Retina (tissue), 1 donor: ENCODE data around the gene COBL.

Experiments used
- DNase-seq: peaks from one replicate; pipeline ENCODE4 v3.0.0-alpha.2; 2016

The COBL gene

DNA sequence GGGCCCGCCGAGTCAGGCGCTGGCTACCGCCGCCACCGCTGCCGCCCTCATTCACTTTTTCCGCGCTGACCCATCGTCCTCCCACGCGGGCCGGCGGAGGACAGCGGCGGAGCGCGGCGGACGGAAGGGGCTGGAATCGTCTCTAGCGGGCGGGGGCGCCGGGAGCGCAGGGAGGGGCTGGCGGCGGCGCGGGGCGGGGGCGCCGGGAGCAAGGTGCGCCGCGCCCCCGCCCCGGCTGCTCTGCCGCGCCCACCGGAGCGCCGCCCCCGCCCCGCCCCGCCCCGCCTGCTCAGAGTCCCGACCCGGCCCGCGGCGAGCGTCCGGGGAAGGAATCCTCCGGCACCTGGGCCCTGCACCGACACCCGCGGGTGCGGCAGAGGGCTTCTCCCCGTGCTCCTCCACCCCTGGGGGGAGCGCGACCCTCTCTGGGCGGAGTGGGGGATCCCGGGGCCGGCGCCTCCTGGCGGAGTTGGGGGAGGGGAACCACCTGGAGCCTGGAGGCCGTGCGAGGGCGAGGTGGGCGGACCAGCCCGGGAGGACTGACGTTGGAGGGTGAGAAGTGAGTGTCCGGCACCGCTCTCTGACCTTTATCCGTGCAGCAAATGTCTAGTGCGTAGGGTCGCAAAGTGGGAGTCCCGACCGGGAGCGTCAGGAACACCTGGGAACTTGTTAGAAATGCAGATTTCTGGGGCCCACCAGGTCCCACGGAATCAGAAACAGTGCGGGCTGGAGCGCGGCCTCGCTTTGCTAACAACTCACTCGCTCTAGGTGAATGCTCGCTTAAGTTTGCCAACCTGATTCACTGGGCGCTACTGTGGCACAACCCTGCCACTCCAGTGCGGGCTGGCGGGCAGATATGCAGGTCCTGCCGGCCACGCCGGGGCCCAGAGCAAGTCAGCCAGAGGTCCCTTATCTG, at the start of gene COBL:
TSS of gene COBL (minus strand) at position 144 of the 916 bp plus-strand sequence. CDS start 176 bp downstream, outside the sequence.
- peak; percentile 51 for DNase-seq

DNA sequence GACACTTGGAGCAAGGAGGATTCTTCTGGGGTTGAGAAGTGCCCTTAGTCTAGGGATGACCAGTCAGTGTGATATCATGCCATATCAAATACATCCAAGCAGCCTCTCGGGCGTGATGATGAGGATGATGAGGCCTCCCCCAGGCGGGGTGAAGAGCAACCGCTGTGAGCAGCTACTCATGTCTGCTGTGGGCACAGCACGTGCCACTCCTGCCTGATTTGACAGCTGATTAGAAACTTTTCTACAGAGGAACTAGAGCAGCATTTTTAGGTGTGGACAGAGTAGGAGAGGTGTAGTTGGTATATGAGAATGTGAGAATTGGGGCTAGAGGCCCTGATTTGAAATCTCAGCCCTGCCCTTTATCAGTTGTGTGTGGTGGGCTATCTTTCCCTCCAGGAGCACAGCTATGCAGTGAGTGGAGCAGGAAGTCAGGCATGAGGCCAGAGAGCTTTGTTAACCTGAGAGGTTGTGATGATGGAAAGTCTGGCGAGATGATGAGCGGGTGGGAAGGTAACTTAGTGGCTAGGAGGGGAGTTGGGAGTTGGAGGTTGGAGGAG, 49.6 kb upstream of the COBL start:
- DNase-seq = no peak

GRCh38 chr7:51357821-51358220, 41.2 kb upstream of the COBL start:
- DNase-seq = no peak

- no peak for DNase-seq
These were observed 40.4 kb upstream of the COBL start for GRCh38 chr7:51356849-51357516.

- no peak for DNase-seq
These were observed 38.3 kb upstream of the COBL start for GRCh38 chr7:51354897-51355296.

DNA sequence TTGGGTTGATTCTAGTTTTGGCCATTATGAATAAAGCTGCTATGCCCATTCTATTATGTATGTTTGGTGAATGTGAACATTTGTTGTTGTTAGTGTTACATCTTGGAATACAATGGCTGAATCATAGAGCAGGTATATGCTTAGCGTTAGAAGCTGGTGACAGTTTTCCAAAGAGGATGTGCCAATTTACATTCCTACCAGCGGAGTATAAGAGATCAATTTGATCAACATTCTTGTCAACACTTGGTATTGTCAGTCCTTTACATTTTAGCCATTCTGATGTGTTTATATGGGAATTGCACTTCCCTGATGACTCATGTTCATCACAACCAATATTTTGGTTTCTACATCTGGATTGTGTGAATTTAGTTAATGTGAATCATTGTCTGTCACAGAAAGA, 37.8 kb upstream of the COBL start:
- no peak for DNase-seq

DNA sequence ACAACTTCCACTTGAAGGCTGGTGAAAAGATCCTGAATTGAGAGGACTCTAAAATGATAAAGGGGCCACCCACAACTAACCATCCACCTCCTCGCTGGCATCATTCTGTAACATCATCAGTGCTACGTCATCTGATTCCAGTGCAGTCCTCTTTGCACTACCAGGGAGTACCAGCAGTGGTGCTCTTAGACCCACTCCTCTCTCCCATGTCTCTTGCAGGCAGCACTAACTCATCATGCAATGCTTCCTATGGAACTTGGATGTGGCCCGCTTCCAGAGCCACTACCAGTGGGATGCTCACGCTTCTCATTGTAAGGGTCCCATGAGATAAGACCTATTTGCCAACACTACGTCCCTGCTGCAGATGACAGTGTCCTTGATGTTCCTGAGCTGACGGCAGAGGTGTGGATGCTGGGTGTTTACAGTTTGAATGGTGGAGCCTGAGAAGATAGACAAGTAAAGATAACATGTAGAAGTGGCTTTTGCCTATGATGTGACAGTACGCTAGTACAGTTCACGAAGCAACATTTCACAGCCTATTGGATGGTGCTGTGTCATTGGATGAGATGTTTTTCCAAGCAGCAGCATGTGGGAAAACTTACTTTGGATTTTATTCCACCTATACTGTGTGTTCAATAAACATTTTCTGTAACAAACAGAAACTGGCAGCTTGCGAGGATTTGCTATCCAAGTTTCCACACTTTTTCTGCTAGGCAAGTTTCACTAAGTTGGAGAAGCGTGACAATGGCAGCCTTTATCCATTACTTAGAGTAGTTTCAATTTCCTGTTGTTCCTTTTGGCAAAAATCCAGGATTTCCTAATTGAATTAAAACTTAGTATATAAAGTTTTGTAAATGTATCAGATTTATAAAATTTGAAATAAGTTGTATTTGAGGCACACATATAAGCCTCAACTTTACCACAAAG, 35.8 kb upstream of the COBL start:
- no peak for DNase-seq

DNA sequence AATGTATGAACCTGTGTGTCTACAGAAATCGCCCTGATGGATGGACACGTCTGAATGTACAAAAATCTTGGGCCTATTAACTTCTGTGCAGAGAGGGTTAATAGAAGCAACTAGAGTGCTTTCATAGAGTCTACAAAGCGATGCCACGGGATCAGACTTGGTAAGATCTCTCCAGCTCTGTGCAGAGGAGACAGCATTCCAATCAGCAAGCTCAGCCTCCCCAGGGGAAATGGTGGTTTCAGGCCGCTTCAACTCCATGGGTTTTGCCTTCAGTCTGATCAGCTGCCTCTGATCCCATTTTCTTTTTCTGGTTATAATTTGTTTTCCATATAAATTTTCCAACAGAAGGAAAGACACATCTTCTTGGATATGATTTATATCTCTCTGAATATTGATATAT, 35.1 kb upstream of the COBL start:
- DNase-seq = no peak

GRCh38 chr7:51350546-51350896, 33.9 kb upstream of the COBL start:
- DNase-seq = no peak

- no peak for DNase-seq
These were observed 33.4 kb upstream of the COBL start for GRCh38 chr7:51349820-51350545.

GRCh38 chr7:51346126-51346525, 29.5 kb upstream of the COBL start:
- DNase-seq = no peak

GRCh38 chr7:51344406-51345138, 28.0 kb upstream of the COBL start:
- DNase-seq = no peak

DNA sequence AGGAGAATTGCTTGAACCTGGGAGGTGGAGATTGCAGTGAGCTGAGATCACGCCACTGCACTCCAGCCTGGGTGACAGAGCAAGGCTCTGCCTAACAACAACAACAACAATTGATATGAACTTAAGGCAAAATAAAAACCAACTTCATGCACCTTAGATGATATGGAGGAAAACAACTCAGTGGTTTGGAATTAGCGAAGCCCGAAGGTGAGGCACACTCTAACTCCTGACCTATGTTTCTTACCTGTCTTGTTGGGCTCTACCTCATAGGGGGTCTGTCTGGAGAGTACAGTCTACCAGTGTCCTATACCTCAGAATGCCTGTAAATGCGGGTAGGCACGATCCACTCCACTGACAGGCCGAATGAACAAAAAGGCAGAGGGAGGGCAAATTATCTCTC, 24.3 kb upstream of the COBL start:
- no peak for DNase-seq

GRCh38 chr7:51340029-51340838, 23.6 kb upstream of the COBL start:
- DNase-seq = no peak

DNA sequence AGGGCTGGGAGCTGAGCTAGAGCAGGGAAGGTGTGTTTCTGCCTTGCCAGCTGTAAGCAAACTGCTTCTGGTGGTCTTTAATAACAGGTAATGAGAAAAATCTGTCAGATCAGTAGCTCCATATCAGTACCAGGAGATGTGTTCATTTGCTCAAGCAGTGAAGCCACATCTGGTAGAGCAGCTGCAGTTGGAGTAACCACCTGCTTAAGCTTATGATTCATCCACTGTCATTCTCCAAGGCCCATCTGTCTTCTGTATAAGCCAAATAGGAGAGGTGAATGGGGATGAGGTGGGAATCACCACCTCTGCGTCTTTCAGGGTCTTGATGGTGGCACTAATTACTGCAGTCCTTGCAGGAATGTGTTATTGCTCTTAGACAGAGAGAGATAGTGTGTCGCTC, 18.4 kb upstream of the COBL start:
- DNase-seq = no peak

GRCh38 chr7:51329696-51330263, 13.2 kb upstream of the COBL start:
- DNase-seq = no peak

GRCh38 chr7:51328351-51328801, 11.8 kb upstream of the COBL start:
- DNase-seq = no peak

DNA sequence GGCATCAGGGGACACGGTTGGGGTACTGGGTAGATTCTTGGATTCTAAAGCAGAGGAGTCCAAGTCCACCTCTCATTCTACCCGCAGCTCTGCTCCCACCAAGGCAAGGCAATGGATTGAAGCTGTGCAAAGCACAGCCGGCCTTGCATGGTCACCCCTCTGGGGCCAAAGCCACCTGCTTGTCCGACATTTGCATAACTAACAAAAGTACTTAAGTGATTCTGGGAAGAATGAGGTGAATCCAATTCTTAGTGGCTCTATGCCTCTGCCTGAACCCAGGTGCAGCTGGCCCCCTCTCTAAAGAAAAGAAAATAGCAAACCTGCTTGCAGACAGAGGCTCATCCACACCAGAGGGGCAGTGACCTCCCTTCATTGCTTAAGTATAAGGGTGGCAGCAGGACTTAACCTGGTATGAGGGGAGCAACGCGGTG, 10.7 kb upstream of the COBL start:
- DNase-seq = no peak

GRCh38 chr7:51326656-51327286, 10.2 kb upstream of the COBL start:
- DNase-seq = no peak

GRCh38 chr7:51325908-51326307, 9.3 kb upstream of the COBL start:
- no peak for DNase-seq
